H1 (cell line): ENCODE results near the gene TP53BP2.

Source experiments
- BCL11A ChIP-seq, 2 experiments: IDR thresholded peaks; one replicate each; pipeline ENCODE4 v1.6.1; 2011; ENCODE audit warnings: low read depth in 2 of 2, low read length in 2 of 2, mild to moderate bottlenecking in 2 of 2
- BRCA1 ChIP-seq: IDR thresholded peaks from 2 replicates; pipeline ENCODE4 v1.6.1; 2012; ENCODE audit warnings: low read depth, low read length, improper control_type of control experiment
- CTCF ChIP-seq, 3 experiments: IDR thresholded peaks; 1 replicate in 2 of 3; 2 replicates in 1 of 3; pipeline versions ENCODE4 v1.5.1 to v1.6.1; 2011; ENCODE audit warnings: low read length in 3 of 3, mild to moderate bottlenecking in 3 of 3, inconsistent platforms in 2 of 3, low read depth in 1 of 3, moderate library complexity in 1 of 3; ENCODE audit not compliant: insufficient read depth in 1 of 3; ENCODE audit errors: control extremely low read depth in 1 of 3
- HDAC2 ChIP-seq, 2 experiments: fragments of 300-600 bp in 1 of 2; sonication (generic) in 1 of 2; IDR thresholded peaks; 2 replicates each; pipeline ENCODE4 v1.6.1; 2011 to 2012; ENCODE audit warnings: low read depth in 2 of 2, low read length in 2 of 2, mild to moderate bottlenecking in 2 of 2, moderate library complexity in 2 of 2, borderline replicate concordance in 1 of 2, inconsistent platforms in 1 of 2
- MAFK ChIP-seq: IDR thresholded peaks from 2 replicates; pipeline ENCODE4 v1.6.1; 2012; ENCODE audit warnings: low read depth, mild to moderate bottlenecking, improper control_type of control experiment, low read length
- POLR2AphosphoS5 ChIP-seq: IDR thresholded peaks from 2 replicates; pipeline ENCODE4 v1.6.1; 2011; ENCODE audit warnings: low read depth, low read length
- SP2 ChIP-seq: IDR thresholded peaks from 2 replicates; pipeline ENCODE4 v1.6.1; 2012; ENCODE audit warnings: mild to moderate bottlenecking, low read length, inconsistent platforms
- TEAD4 ChIP-seq: IDR thresholded peaks from 2 replicates; pipeline ENCODE4 v1.6.1; 2012; ENCODE audit warnings: low read depth, low read length, inconsistent platforms, mixed read lengths

- TF ChIP-seq CTCF (IDR thresholded peaks at IDR 0.05; ENCODE audit: control extremely low read depth in 1 of 3, insufficient read depth in 1 of 3, low read depth in 1 of 3, low read length in 3 of 3): no peak
- no peak for TF ChIP-seq MAFK
- TF ChIP-seq SP2: no peak
- TF ChIP-seq TEAD4: no peak
- no peak for TF ChIP-seq HDAC2 (IDR thresholded peaks at IDR 0.05; ENCODE audit: borderline replicate concordance in 1 of 2, low read depth in 2 of 2, low read length in 2 of 2)
- TF ChIP-seq POLR2AphosphoS5: no peak
- no peak for TF ChIP-seq BCL11A (IDR thresholded peaks at IDR 0.05; ENCODE audit: low read depth in 2 of 2, low read length in 2 of 2)
- TF ChIP-seq BRCA1: no peak
These were observed 9.2 kb downstream of the TP53BP2 start for GRCh38 chr1:223836586-223836985.
